Stimulated activated effector memory CD8-positive, alpha-beta T cell treated with anti-CD3 and anti-CD28 coated beads, Interleukin-12 subunit alpha, Interleukin-12 subunit beta, amount 100 ng/mL, for 72 hours (primary cell): ENCODE data around the gene LAT.
"Not testable (repeated sequence)": the region's sequence is repeated elsewhere in the genome, so short reads cannot be mapped to it uniquely, and the experiment has no call there.

Experiments
- ATAC-seq: fragments of 150-1000 bp; cut with Tn5 transposase; 2 replicates; pipeline ENCODE4 v1.10.0; 2021
- DNase-seq, 2 donors: peaks; one replicate each; pipeline ENCODE4 v3.0.0; 2021 to 2022; ENCODE audit warnings: low spot score in 2 of 2
- H3K27ac Mint-ChIP-seq: one replicate; pipeline ENCODE4 v1.8.0; 2022; ENCODE audit warnings: mild to moderate bottlenecking, mixed read lengths
- H3K36me3 Mint-ChIP-seq: one replicate; pipeline ENCODE4 v1.8.0; 2022; ENCODE audit warnings: mild to moderate bottlenecking, mixed read lengths
- H3K4me1 Mint-ChIP-seq: one replicate; pipeline ENCODE4 v1.8.0; 2022; ENCODE audit warnings: mixed read lengths
- H3K4me3 Mint-ChIP-seq: one replicate; pipeline ENCODE4 v1.8.0; 2022; ENCODE audit warnings: mild to moderate bottlenecking, mixed read lengths
- H3K9me3 Mint-ChIP-seq: one replicate; pipeline ENCODE4 v1.8.0; 2022; ENCODE audit warnings: mixed read lengths

The LAT gene

GRCh38 chr16:28986046-28986445 lies 1.2 kb downstream of the LAT start:
- DNase-seq (no peak), ATAC-seq (no peak)
- peaks cover 7% of the 10 kb centered on the region for H3K9me3 Mint-ChIP-seq
- H3K4me1 Mint-ChIP-seq, result peaks cover 65% of the 10 kb centered on the region
- peak overlapping the region; percentile 89 for H3K27ac Mint-ChIP-seq
- H3K36me3 Mint-ChIP-seq, result peaks cover 81% of the 10 kb centered on the region
- H3K4me3 Mint-ChIP-seq, result peak overlapping the region; percentile 98

- ATAC-seq (no peak), DNase-seq (no peak)
- Mint-ChIP-seq H3K9me3 (peaks cover 7% of the 10 kb centered on the region), H3K27ac (peak overlapping the region; percentile 89), H3K4me1 (peaks cover 65% of the 10 kb centered on the region), H3K36me3 (peaks cover 81% of the 10 kb centered on the region), H3K4me3 (peak overlapping the region; percentile 98)
Measured at GRCh38 chr16:28986492-28986891, 1.6 kb downstream of the LAT start.

GRCh38 chr16:28987170-28987853 lies 2.5 kb downstream of the LAT start:
- DNase-seq (no peak), ATAC-seq (no peak)
- Mint-ChIP-seq H3K36me3 (peaks cover 80% of the 10 kb centered on the region), H3K4me3 (peak overlapping the region; percentile 98), H3K27ac (peak overlapping the region; percentile 89), H3K4me1 (peaks cover 58% of the 10 kb centered on the region), H3K9me3 (peaks cover 7% of the 10 kb centered on the region)

- H3K4me1 Mint-ChIP-seq, result peaks cover 44% of the 10 kb centered on the region
- DNase-seq (no peak), ATAC-seq (no peak)
- peak overlapping the region; percentile 89 for H3K27ac Mint-ChIP-seq
- peak overlapping the region; percentile 98 for H3K4me3 Mint-ChIP-seq
- peaks cover 7% of the 10 kb centered on the region for H3K9me3 Mint-ChIP-seq
- H3K36me3 Mint-ChIP-seq, result peaks cover 71% of the 10 kb centered on the region
Measured at GRCh38 chr16:28989363-28989762, 4.5 kb downstream of the LAT start.

- peak; percentile 92 for ATAC-seq
- Mint-ChIP-seq H3K27ac (peak overlapping the region; percentile 89), H3K36me3 (peaks cover 65% of the 10 kb centered on the region), H3K4me3 (peak overlapping the region; percentile 98), H3K9me3 (peaks cover 7% of the 10 kb centered on the region), H3K4me1 (peaks cover 41% of the 10 kb centered on the region)
- peak in 1 of 2 donors; percentile 70 for DNase-seq
Measured at GRCh38 chr16:28990375-28991040, 5.7 kb downstream of the LAT start.

GRCh38 chr16:28991687-28992086 lies 6.8 kb downstream of the LAT start:
- H3K27ac Mint-ChIP-seq, result no peak overlapping the region
- no peak for ATAC-seq
- DNase-seq, result no peak
- peaks cover 53% of the 10 kb centered on the region for H3K36me3 Mint-ChIP-seq
- H3K4me1 Mint-ChIP-seq, result peaks cover 41% of the 10 kb centered on the region
- no peak overlapping the region for H3K4me3 Mint-ChIP-seq
- peaks cover 7% of the 10 kb centered on the region for H3K9me3 Mint-ChIP-seq

- ATAC-seq (no peak), DNase-seq (no peak)
- H3K9me3 Mint-ChIP-seq, result peaks cover 1% of the 10 kb centered on the region
- peaks cover 33% of the 10 kb centered on the region for H3K4me1 Mint-ChIP-seq
- no peak overlapping the region for H3K4me3 Mint-ChIP-seq
- H3K36me3 Mint-ChIP-seq, result peaks cover 45% of the 10 kb centered on the region
- no peak overlapping the region for H3K27ac Mint-ChIP-seq
Measured at GRCh38 chr16:28992496-28992895, 7.6 kb downstream of the LAT start.

- H3K9me3 Mint-ChIP-seq, result no peaks in the 10 kb centered on the region
- H3K27ac Mint-ChIP-seq, result peak overlapping the region; percentile 63
- no peaks in the 10 kb centered on the region for H3K36me3 Mint-ChIP-seq
- no peak for ATAC-seq
- no peak overlapping the region for H3K4me3 Mint-ChIP-seq
- DNase-seq, result no peak
- H3K4me1 Mint-ChIP-seq, result peaks cover 8% of the 10 kb centered on the region
Measured at GRCh38 chr16:28998837-28999236, 14.0 kb downstream of the LAT start.

GRCh38 chr16:28999577-28999976 lies 14.7 kb downstream of the LAT start:
- no peak for DNase-seq

GRCh38 chr16:29000019-29000418 lies 15.2 kb downstream of the LAT start:
- Mint-ChIP-seq H3K4me1 (peaks cover 16% of the 10 kb centered on the region), H3K4me3 (no peak overlapping the region)

More at GRCh38 chr16:28999577-28999976, 14.7 kb downstream of the LAT start:
- peak overlapping the region; percentile 63 for H3K27ac Mint-ChIP-seq
- H3K36me3 Mint-ChIP-seq, result no peaks in the 10 kb centered on the region
- no peaks in the 10 kb centered on the region for H3K9me3 Mint-ChIP-seq
- H3K4me1 Mint-ChIP-seq, result peaks cover 12% of the 10 kb centered on the region
- no peak for ATAC-seq
- H3K4me3 Mint-ChIP-seq, result no peak overlapping the region

GRCh38 chr16:29004496-29005139 lies 19.8 kb downstream of the LAT start:
- not testable (repeated sequence) for DNase-seq, H3K9me3 Mint-ChIP-seq, H3K4me3 Mint-ChIP-seq, H3K36me3 Mint-ChIP-seq
- ATAC-seq, result peak; percentile 41
- H3K4me1 Mint-ChIP-seq, result peaks cover 30% of the 10 kb centered on the region
- peak overlapping the region; percentile 53 for H3K27ac Mint-ChIP-seq

More at GRCh38 chr16:29000019-29000418, 15.2 kb downstream of the LAT start:
- ATAC-seq, result no peak
- DNase-seq, result no peak
- H3K36me3 Mint-ChIP-seq, result no peaks in the 10 kb centered on the region
- no peak overlapping the region for H3K27ac Mint-ChIP-seq
- no peaks in the 10 kb centered on the region for H3K9me3 Mint-ChIP-seq

- Mint-ChIP-seq H3K36me3 (no peaks in the 10 kb centered on the region), H3K9me3 (no peaks in the 10 kb centered on the region), H3K4me3 (peak overlapping the region; percentile 57), H3K4me1 (peaks cover 42% of the 10 kb centered on the region), H3K27ac (peak overlapping the region; percentile 91)
- ATAC-seq (peak; percentile 98), DNase-seq (peak in 1 of 2 donors; percentile 81)
Measured at GRCh38 chr16:29007730-29008593, 23.1 kb downstream of the LAT start.

- Mint-ChIP-seq H3K27ac (peak overlapping the region; percentile 91), H3K36me3 (no peaks in the 10 kb centered on the region), H3K9me3 (no peaks in the 10 kb centered on the region), H3K4me3 (peak overlapping the region; percentile 57), H3K4me1 (peaks cover 46% of the 10 kb centered on the region)
- ATAC-seq, result peak; percentile 5
- DNase-seq, result no peak
Measured at GRCh38 chr16:29009050-29009837, 24.4 kb downstream of the LAT start.

GRCh38 chr16:29009838-29010166 lies 24.9 kb downstream of the LAT start:
- H3K4me1 Mint-ChIP-seq, result peaks cover 46% of the 10 kb centered on the region
- ATAC-seq (no peak), DNase-seq (no peak)
- no peaks in the 10 kb centered on the region for H3K9me3 Mint-ChIP-seq
- peak overlapping the region; percentile 91 for H3K27ac Mint-ChIP-seq
- no peak overlapping the region for H3K4me3 Mint-ChIP-seq
- H3K36me3 Mint-ChIP-seq, result no peaks in the 10 kb centered on the region
